DMS 273 (cell line): ENCODE data around the gene TSPEAR.

Experiments used
- DNase-seq: peaks from one replicate; lab custom pipeline; 2025; ENCODE audit not compliant: unreplicated experiment; lab: John Stamatoyannopoulos, UW

TSPEAR gene

DNA sequence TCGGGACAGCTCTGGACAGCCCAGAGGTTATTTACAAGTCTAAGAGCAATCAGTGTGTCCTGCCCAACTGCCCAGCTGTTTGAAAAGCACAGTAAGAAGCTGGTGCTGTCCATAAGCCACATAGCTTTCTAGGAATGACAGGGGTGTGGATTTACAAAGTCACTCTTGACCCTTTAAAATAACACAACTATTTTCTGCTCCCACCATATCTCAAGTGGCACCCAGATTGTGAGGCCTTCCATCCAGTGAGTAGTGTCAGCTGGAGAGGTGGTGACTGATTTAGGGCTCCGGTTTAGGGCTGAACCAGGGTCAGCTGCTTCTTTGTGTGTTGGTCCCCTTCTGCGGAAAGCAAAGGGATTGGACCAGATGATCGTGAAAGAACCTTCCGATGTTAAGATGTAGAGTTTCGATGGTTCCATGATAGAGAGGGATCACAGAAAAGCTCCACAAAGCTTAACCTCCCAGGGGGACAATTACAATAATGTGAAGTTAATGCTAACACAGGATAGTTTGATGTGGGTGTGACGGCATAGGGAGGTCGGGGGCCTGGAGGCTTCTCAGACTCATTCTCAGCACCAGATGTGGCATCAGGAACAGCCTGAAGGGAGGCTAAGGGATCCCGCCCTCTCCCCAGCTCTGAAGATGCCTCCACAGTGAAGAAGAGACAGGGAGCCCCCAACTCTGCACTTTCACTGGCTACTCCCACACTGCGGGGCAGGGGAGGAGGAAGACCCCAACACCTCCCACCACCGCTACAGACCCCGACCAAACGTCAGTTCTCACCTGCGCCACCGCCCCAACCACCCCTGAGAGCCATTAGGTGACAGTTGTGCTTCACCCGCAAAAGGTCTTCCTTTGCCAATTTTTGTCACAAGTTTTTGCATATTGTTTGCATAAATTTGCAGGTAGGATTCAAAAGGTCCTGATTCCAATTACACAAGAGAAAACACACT lies 215.5 kb downstream of the TSPEAR start:
- DNase-seq = no peak

DNA sequence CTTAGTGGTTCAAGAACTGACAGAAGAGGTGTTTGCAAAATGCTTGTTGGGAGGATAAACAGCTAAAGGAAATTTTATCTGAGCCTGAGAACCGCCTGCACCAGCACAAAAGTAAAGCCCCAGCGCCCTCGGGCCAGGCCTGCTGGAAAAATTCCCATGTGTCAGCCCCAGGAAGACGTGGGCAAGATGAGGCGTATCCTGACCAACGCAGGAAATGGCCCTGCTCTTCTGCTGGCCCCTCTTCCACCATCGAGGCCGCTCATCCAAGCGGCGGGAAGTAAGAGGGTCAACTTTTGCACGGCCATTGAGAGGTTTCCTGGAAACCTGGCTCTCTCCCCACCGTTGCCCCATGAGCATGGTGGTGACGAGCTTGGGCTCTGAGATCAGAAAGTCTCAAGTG lies 216.4 kb downstream of the TSPEAR start:
- DNase-seq = no peak

DNA sequence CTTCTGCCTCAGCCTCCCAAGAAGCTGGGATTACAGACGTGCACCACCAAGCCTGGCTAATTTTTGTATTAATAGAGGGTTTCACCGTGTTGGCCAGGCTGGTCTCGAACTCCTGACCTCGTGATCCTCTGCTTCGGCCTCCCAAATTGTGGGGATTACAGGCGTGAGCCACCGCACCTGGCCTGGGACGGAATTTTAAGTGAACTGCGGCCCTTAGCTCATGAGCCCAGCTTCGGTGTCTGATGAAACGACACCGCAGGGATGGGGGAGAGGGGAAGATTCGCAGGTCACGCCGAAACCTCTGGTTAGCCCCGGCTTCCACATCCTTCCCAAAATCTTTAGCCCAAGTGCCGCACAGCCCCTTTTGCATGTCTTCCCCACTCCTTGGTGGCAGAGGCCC lies 217.0 kb downstream of the TSPEAR start:
- DNase-seq = no peak

DNA sequence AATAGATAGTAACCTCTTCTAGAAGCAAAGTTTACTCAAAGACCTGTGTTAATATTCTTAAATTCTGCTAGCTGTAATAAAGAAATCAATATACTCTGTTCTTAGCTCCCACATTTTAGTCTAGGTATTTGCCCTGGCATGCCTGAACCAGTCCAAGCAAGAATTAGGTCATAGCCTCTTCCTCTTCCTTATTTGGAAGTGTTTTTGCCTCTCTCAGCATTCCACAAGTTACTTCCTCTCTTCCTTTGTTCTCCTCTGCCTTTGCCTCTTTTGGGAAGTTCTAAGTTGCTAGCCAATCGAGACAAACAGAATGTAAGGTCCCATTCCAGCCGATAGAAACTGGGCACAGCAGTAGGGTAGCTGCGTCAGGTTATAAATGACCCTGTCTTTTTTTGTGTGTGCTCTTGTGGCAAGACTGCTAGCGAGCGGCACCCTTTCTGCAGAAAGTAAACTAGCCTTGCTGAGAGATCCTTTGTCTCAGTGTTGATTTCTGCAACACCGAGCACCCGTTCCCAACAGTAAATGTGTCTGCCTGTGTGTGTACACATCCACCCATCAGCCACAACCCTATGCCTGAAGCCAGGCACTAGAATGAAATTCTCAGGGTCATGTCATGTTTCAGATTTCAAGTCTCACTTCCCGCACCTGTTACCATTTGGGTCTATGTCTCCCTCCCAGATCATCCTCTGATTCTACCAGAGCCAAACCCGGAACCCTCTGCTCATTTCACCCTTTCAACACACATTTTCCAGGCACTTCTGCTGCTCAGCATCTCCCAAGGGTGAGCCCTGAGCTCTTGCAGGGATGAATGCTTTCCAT lies 218.6 kb downstream of the TSPEAR start:
- no peak for DNase-seq

DNA sequence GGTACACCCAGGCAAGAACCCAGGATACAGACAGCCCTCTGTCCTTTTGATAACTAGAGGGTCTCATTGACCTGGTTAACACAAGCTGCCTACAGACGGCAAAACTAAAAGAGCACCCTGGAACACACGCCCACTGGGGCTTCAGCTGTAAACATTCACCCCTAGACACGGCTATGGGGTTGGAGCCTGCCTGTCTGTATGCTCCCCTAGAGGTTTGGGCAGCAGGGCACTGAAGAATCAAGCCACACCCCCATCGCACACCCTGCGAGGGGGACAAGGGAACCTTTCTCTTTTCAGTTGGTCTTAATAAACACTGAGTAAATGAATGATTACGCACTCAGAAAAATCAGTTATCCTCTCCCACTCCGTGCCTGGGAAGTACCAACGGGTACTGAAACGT lies 220.6 kb downstream of the TSPEAR start:
- DNase-seq = no peak

DNA sequence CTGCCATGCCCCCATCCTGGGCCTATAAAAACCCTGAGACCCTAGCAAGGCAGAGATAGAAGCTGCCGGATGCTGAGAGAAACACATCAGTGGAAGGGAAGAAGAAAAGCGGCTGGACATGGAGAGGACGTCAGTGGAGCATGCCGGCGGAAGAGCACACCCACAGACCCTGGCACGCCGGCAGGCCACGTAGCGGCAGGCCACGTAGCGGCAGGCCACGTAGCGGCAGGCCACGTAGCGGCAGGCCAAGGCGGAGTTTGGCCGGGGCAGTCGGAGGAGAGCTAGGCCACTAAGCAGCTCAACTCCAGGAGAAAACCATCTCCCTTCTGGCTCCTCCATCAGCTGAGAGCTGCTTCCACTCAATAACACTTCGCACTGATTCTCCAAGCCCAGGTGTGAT lies 221.0 kb downstream of the TSPEAR start:
- no peak for DNase-seq

DNA sequence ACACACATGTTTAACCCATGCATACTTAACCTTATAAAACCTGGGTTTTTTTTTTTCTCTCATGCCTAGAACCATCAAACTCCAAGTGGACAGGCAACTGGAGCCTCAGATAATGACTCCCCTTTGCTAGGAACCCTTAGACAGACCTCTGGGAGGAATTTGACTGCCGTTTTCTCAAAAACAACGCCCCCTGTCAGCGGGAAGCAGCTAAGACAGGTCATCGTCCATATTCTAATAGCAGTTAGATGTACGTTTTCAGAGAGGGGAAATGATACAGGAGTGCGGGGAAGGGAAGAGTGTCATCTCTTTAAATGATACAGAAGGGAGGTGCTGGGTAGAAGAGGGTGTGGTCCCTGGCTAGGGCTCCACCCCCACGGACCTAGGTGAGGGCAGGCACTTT lies 221.4 kb downstream of the TSPEAR start:
- DNase-seq = peak; percentile 41

DNA sequence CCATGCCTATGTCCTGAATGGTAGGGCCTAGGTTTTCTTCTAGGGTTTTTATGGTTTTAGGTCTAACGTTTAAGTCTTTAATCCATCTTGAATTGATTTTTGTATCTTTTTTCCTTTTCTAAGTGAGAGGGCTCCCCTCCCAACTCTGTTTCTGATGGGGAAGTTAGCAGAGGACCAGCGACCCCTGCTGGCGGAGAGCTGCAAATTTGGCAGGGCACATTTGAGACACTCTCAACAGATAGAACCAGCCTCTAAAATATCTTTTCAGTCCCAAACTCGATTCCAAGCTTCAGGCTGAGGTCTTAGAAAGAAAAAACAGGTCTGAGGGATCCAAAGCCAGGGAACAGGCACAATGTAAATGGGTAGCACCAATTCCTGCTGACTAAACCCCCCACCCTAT lies 223.5 kb downstream of the TSPEAR start:
- DNase-seq = peak; percentile 63

DNA sequence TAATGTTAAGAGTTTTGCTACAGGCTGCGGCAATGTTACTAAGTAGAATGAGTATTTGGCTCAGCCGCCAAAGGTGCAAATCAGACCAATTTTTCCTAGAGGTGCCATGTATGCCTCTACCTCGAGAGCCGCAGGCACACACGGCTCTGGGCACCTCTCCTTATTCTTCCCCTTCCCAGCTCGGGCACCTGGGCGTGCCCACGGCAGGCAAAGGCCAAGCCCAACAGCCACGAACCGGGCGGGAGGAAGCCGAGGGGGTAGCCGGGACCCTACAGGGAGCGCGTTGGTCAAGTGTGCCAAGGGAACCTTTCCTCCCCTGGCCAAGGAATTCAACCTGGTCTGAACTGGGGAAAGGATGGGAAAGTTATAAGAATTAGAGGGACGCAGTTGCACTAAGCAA lies 225.1 kb downstream of the TSPEAR start:
- no peak for DNase-seq

DNA sequence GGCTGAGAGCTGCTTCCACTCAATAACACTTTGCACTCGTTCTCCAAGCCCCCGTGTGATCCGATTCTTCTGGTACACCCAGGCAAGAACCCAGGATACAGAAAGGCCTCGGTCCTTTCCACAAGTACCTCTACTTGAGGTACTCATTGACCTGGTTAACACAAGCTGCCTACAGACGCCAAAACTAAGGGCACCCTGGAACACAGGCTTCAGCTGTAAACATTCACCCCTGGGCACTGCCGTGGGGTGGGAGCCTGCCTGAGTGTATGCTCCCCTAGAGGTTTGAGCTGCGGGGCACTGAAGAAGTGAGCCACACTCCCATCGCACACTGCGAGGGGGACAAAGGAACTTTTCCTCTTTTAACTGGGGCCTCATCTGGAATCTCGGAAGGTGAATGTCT lies 225.6 kb downstream of the TSPEAR start:
- no peak for DNase-seq

DNA sequence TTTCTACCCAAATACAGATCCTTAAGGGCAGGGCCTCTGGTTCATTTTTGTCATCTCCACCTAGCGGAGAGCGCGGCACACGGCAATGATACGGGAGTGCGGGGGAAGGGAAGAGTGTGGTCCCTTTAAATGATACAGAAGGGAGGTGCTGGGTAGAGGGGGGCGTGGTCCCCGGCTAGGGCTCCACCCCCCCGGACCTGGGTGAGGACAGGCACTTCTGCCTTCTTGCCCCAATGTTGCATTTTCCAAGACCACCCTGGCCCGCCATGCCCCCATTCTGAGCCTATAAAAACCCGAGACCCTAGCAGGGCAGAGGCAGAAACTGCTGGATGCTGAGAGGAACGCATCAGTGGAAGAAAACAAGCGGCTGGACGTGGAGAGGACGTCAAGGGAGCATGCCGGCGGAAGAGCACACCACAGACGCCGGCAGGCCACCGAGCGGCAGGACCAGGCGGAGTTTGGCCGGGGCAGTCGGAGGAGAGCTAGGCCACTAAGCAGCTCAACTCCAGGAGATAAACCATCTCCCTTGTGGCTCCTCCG lies 226.0 kb downstream of the TSPEAR start:
- no peak for DNase-seq

DNA sequence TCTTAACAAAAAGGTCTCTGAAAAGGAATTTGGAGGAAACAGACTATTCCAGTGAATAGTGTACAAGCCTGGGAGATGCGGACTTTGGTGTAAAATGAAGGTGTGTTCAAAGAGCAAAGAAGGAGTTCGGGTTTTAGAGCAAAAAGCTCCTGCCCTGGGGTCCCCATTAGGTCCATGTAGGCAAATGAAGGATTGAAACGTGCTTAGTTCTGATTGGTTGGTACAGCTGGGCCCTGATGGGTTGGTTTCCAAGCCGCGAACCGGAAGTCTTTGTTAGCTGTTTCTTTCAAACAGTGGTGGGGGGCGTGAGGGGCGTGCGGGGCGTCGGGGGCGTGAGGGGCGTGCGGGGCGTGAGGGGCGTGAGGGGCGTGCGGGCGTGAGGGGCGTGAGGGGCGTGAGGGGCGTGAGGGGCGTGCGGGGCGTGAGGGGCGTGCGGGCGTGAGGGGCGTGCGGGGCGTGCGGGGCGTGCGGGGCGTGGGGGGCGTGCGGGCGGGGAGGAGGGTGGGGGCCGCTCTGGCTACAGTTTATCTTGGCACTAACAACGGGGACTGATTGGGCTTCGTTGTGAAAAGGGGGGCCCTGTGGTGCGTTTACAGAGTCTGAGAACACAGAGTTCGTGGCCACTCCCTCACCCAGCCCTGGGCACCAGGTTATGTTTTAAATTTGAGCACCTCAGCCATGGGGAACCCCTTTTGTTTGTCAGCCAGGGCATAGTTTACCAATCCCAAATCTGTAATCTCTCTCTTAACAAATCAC lies 226.7 kb downstream of the TSPEAR start:
- DNase-seq = no peak

DNA sequence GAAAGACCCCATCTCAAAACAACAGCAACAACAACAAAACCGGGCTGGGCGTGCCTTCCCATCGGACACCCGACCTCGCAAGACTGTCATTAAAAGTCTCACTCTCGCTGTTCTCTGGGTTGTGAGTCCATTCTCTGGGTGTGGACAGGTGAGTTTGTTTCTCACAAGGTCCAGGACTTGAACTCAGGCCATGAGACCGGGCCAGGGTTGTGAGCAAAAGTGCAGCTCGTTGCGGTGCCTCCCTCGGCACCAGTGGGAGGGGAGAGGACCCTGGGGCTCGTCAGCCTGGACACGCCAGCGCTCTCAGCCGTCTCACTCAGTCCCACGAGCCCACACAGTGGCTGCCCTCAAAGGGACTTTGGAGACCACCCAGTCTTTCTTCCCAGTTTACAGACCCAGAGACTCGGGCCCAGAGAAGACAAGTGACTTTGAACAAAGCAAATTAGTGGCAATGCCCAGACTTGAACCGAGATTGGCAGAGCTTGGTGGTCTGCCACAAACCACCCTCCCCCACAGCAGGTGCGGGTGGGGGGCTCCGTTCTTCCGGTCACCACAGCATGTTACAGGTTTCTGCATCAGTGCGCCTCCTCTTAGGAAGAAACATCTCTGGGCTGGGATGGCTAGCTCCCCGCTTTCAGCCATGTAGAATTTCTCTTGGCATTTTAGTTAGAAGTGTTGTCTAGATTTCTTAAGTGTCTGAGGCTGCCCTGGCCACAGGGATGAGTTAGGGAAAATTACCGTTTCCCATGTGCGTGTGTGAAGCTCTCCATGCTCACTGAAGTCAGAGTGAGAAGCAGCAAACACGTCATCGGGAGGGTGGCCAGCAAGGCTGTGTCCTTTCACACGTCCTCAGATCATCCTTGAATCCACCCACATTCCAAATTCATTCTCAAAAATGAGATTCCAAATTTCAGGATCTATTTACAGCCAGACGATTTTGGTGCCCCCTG lies 227.8 kb downstream of the TSPEAR start:
- DNase-seq = no peak

DNA sequence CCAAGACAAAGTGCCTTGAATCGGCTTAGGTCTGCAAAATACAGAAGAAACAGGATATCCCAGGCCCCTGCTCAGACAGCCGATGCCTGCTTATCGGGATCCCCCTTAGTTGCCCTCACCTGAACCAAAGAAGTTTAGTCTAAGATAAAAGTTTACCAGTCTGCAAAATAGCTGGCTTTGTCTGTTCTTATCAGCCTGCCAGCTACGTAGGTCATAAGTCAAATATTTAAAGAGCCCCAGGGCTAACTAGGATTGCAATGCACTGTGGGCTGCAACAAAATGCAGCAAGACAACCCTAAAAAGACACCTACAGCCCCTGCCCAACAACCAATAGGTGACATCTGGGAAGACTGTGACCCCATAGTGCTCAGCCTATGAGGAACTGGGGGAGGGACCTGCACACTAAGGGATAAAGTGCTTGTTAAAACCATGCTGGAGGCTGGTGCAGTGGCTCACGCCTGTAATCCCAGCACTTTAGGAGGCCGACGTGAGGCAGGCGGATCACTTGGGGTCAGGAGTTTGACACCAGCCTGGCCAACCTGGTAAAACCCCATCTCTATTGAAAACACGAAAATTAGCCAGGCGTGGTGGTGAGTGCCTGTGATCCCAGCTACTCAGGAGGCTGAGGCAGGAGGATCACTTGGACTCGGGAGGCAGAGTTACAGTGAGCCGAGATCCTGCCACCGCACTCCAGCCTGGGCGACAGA lies 228.6 kb downstream of the TSPEAR start:
- no peak for DNase-seq

DNA sequence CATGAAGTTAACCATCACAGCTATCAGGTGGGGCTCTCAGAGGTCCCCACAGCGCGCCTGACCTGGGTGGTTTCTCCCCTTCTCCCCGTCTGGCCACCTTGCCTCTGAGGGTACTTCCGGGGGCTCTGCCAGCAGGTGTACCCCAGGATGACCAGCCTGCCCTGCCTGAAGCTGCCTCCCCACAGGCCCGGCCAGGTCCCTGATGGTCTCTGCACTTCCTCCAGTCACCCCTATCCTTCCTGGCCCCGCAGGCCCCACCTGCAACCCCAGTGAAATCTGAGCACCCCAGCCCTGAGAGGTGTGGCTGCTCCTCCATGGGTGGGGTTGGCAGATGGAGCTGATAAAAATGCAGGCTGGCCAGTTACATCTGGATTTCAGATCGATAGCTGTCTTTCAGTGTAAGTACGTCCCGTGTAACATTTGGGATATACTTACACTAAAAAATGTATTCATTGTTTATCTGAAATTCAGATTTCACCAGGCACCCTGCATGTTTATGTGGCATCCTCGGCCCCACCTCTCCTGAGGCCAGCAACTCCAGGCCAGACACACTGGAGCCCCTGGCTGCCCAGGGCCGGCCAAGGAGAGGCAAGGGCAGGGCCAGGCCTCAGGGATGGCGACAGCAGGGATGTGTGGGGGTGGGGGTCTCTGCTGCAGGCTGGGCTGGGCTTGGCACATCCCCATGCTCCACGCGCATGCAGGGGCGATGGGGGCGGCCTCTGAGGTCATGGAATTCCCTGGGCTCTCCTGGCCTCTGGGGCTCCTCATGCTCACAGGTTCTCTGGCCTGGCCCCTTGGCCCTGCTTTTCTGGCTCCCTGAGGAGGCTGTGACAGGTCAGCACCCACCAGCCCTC lies 230.9 kb downstream of the TSPEAR start:
- DNase-seq = no peak

DNA sequence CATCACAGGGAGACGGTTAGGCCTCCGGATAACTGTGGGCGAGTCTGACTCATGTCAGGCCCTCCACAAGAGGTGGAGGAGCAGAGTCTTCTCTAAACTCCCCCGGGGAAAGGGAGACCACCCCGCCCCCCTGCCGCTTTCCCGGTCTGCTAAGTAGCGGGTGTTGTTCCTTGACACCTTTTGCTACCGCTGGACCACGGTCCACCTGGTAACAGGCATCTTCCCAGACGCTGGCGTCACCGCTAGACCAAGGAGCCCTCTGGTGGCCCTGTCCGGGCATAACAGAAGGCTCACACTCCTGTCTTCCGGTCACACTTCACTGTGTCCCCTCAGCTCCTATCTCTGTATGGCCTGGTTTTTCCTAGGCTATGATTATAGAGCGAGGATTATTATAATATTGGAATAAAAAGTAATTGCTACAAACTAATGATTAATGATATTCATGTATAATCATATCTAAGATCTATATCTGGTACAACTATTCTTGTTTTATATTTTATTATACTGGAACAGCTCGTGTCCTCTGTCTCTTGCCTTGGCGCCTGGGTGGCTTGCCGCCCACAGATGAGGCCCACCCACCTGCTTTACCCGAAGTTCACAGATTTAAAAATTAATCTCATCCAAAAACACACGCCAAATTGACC lies 231.7 kb downstream of the TSPEAR start:
- DNase-seq = peak; percentile 56

DNA sequence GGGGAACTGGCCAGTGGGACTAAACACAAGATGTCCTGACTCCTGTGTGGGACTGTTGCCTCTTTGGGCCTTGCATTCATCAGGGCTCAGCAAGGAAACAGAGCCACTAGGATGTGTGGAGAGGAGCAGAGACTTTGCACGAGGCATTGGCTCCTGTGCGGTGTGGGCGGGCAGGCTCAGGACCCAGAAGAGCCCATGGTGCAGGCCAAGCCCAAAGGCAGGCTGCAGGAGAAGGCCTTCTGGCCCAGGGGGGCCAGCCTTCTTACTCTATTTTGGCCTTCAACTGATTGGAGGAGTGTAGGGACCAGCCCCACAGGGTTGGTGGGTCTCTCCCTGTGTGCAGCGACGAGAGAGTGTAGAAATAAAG lies 232.6 kb downstream of the TSPEAR start:
- DNase-seq = no peak
